CD8-positive, alpha-beta memory T cell (primary cell): ENCODE data around the gene UNC45A. TPM values are rescaled to one million over a fixed set of nuclear protein-coding genes. Genes with fewer than 3 reads are reported as not detected.

Source experiments
- CTCF ChIA-PET: fragments of 350-600 bp; sonication (Branson Sonifier 250); formaldehyde crosslinking; loops from one replicate; lab custom pipeline; 2021; ENCODE audit warnings: antibody characterized with exemption; lab: Charles Lee
- POLR2A ChIA-PET: fragments of 350-600 bp; sonication (Branson Sonifier 250); formaldehyde crosslinking; loops from one replicate; lab custom pipeline; 2021; ENCODE audit warnings: antibody characterized with exemption; lab: Charles Lee
- DNase-seq, 5 donors: peaks; one replicate each; pipeline versions ENCODE4 v3.0.0 to v3.0.0-alpha.2; 2020 to 2022; ENCODE audit warnings: mixed read lengths in 1 of 5
- H3K27ac ChIP-seq: one replicate; pipeline ENCODE4 v1.7.0; 2013; ENCODE audit warnings: low read depth, mild to moderate bottlenecking, low read length, moderate library complexity
- H3K27me3 ChIP-seq: 2 replicates; pipeline ENCODE4 v1.7.0; 2013; ENCODE audit warnings: low read length, mild to moderate bottlenecking; ENCODE audit not compliant: insufficient read depth, poor library complexity, severe bottlenecking
- H3K36me3 ChIP-seq: 2 replicates; pipeline ENCODE4 v1.7.0; 2013; ENCODE audit warnings: mild to moderate bottlenecking, low read length, moderate library complexity; ENCODE audit not compliant: insufficient read depth
- H3K4me1 ChIP-seq: 2 replicates; pipeline ENCODE4 v1.7.0; 2013; ENCODE audit warnings: mild to moderate bottlenecking, low read length, moderate library complexity; ENCODE audit not compliant: insufficient read depth
- H3K4me3 ChIP-seq: 2 replicates; pipeline ENCODE4 v1.7.0; 2013; ENCODE audit warnings: mild to moderate bottlenecking, low read length
- H3K9me3 ChIP-seq: 2 replicates; pipeline ENCODE4 v1.7.0; 2013; ENCODE audit warnings: mild to moderate bottlenecking, low read length
- H3K27ac Mint-ChIP-seq, 8 donors: one replicate each; pipeline ENCODE4 v1.8.0; 2020 to 2021; ENCODE audit warnings: mixed read lengths in 8 of 8, mild to moderate bottlenecking in 6 of 8, inconsistent platforms in 3 of 8, moderate library complexity in 3 of 8
- H3K27me3 Mint-ChIP-seq, 2 donors: one replicate each; pipeline ENCODE4 v1.8.0; 2020 to 2021; ENCODE audit warnings: mixed read lengths in 2 of 2, mild to moderate bottlenecking in 1 of 2, moderate library complexity in 1 of 2
- H3K36me3 Mint-ChIP-seq, 3 donors: one replicate each; pipeline ENCODE4 v1.8.0; 2020 to 2021; ENCODE audit warnings: mixed read lengths in 3 of 3, inconsistent platforms in 1 of 3, mild to moderate bottlenecking in 1 of 3
- H3K4me1 Mint-ChIP-seq, 3 donors: one replicate each; pipeline ENCODE4 v1.8.0; 2020 to 2021; ENCODE audit warnings: mixed read lengths in 3 of 3, inconsistent platforms in 1 of 3, mild to moderate bottlenecking in 1 of 3
- H3K4me3 Mint-ChIP-seq, 7 donors: one replicate each; pipeline ENCODE4 v1.8.0; 2020 to 2021; ENCODE audit warnings: mixed read lengths in 7 of 7, mild to moderate bottlenecking in 6 of 7, moderate library complexity in 4 of 7, inconsistent platforms in 2 of 7
- H3K9me3 Mint-ChIP-seq, 5 donors: one replicate each; pipeline ENCODE4 v1.8.0; 2020 to 2022; ENCODE audit warnings: mixed read lengths in 5 of 5, mild to moderate bottlenecking in 3 of 5, moderate library complexity in 2 of 5, inconsistent platforms in 1 of 5
- polyA plus RNA-seq: library from polyadenylated mRNA; unstranded; fragments of 300-500 nt; fragmentation: Illumina TruSeq; gene quantifications from one replicate; pipeline ENCODE4 v1.2.3, GENCODE V29; 2021
- total RNA-seq, 2 experiments: library from RNA; stranded (reverse); gene quantifications; one replicate each; pipeline ENCODE4 v1.2.3, GENCODE V29; 2021

The UNC45A gene
- total and polyA plus RNA-seq, 3 experiments from 2014 or later, result 68.6 to 78.2 (median 74.6) TPM

DNA sequence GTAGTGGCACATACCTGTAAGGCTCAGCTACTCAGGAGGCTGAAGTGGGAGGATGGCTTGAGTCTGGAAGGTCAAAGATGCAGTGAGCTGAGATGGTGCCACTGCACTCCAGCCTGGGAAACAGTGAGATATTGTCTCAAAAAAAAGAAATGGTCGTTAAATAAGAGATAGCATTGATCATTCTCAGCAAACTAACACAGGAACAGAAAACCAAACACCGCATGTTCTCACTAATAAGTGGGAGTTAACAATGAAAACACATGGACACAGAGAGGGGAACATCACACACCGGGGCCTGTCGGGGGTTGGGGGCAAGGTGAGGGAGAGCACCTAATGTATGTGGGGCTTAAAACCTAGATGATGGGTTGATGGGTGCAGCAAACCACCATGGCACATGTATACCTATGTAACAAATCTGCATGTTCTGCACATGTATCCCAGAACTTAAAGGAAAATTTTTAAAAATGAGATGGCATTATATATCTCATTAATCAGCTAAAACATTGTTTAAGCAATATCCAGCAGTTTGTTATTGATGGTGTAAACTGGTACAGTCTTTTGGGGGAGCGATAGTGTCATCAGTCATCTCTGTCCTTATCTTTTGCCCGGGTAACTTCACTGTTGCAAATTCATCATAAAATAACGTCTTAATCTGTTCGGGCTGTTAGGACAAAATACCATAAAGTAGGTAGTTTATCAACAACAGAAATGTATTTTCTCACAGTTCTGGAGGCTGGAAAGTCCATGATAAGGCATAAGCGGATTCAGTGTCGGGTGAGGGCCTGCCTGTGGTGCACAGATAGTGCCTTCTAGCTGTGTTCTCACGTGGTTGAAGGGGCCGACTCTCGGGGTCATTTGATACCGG lies 33.7 kb upstream of the UNC45A start:
- no peaks in the 10 kb centered on the region for H3K9me3 ChIP-seq
- H3K27me3 Mint-ChIP-seq, result no peaks in the 10 kb centered on the region
- DNase-seq, result no peak
- peaks cover 13% of the 10 kb centered on the region for H3K36me3 ChIP-seq
- H3K4me1 ChIP-seq, result peaks cover 20% of the 10 kb centered on the region
- peaks cover 21 to 37% (median 21%) of the 10 kb centered on the region in 3 donors for H3K4me1 Mint-ChIP-seq
- H3K9me3 Mint-ChIP-seq, result no peaks in the 10 kb centered on the region
- H3K36me3 Mint-ChIP-seq, result peaks cover 4 to 26% (median 7%) of the 10 kb centered on the region in 3 donors
- peak overlapping the region; percentile 86 to 93 (median 91) for H3K4me3 Mint-ChIP-seq
- H3K27ac Mint-ChIP-seq, result peak overlapping the region; percentile 87 to 96 (median 92)
- no peaks in the 10 kb centered on the region for H3K27me3 ChIP-seq
- CTCF ChIA-PET, result interaction anchor here (0.7 to 14.4 kb wide), 7 partner anchors 10 to 132 kb away, joined by 3 to 251 read pairs (median 4); partner anchors contain the start of genes HDDC3 and UNC45A
- H3K4me3 ChIP-seq, result peak overlapping the region; percentile 87
- POLR2A ChIA-PET, result interaction anchor here (1.2 to 4.8 kb wide), 3 partner anchors 12 to 33 kb away, joined by 4 to 63 read pairs (median 25); partner anchors contain the start of genes HDDC3 and UNC45A
- H3K27ac ChIP-seq, result peak overlapping the region; percentile 84

DNA sequence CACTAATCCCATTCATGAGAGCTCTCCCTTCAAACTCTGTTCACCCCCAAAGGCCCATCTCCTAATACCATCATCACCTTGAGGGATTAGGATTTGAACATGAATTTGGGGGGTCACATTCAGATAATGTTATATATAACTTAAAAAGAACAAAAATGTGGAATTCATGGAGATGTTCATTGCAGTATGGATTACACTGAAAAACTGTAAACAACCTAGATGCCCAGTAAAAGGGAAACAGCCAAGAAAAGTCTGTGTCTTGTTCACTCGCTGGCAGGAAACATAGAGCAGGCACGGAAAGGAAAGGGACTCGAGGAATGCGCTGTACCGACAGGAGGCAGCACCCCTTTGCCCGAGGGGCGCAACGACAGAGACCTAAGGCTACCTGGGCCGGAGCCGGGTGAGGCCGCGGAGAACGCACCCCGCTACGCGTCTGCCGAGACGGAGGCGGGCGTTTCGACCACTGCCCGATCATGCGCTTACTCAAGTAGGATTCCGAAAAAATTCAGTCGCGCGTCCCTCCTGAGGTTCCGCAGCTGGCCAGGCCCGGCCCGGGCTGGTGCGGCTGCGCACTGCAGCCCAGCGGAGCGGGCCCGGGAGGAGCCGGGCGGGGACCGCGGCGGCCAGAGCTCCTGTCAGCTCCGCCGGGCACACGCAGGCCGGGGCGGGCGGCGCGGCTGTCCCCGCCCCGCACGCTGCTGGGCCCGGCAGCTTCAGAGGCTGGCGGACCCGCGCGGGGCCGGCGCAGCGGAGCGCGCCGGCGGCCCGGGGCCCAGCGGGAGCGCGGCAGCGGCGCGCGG lies 32.8 kb upstream of the UNC45A start:
- Histone ChIP-seq H3K4me1 (peaks cover 20% of the 10 kb centered on the region), H3K4me3 (peak overlapping the region; percentile 87), H3K9me3 (no peaks in the 10 kb centered on the region), H3K27ac (peak overlapping the region; percentile 84), H3K36me3 (peaks cover 21% of the 10 kb centered on the region), H3K27me3 (no peaks in the 10 kb centered on the region)
- Mint-ChIP-seq H3K9me3 (no peaks in the 10 kb centered on the region), H3K27me3 (no peaks in the 10 kb centered on the region), H3K4me1 (peaks cover 21 to 37% (median 21%) of the 10 kb centered on the region in 3 donors), H3K4me3 (peak overlapping the region; percentile 86 to 93 (median 91)), H3K36me3 (peaks cover 4 to 34% (median 7%) of the 10 kb centered on the region in 3 donors), H3K27ac (peak overlapping the region; percentile 87 to 96 (median 92))
- peak; percentile 59 to 81 (median 74) for DNase-seq
- CTCF ChIA-PET, result interaction anchor here (0.7 to 14.4 kb wide), 11 partner anchors 9 to 254 kb away, joined by 3 to 251 read pairs (median 4); partner anchors contain the start of genes HDDC3 and UNC45A
- POLR2A ChIA-PET, result interaction anchor here (1.1 to 4.8 kb wide), 7 partner anchors 13 to 1008 kb away, joined by 3 to 63 read pairs (median 6); partner anchors contain the start of genes AP3S2, HDDC3, RCCD1 and UNC45A

GRCh38 chr15:90902840-90903732 lies 32.0 kb upstream of the UNC45A start, which contains the start of gene MAN2A2:
MAN2A2 (plus strand) TSS chr15:90903302; CDS start chr15:90904208, 906 bp downstream.
- CTCF ChIA-PET, result interaction anchor here (0.6 to 14.4 kb wide), 12 partner anchors 10 to 669 kb away, joined by 3 to 251 read pairs (median 4); partner anchors contain the start of genes CIB1, GDPGP1, HDDC3 and UNC45A
- Histone ChIP-seq H3K36me3 (peaks cover 30% of the 10 kb centered on the region), H3K27me3 (no peaks in the 10 kb centered on the region), H3K9me3 (no peaks in the 10 kb centered on the region), H3K4me3 (peak within 1 kb of the TSS; percentile 87), H3K27ac (peak within 1 kb of the TSS; percentile 84), H3K4me1 (peaks cover 20% of the 10 kb centered on the region)
- H3K36me3 Mint-ChIP-seq, result peaks cover 7 to 43% (median 10%) of the 10 kb centered on the region in 3 donors
- peak within 1 kb of the TSS; percentile 87 to 96 (median 92) for H3K27ac Mint-ChIP-seq
- no peaks in the 10 kb centered on the region for H3K9me3 Mint-ChIP-seq
- peak within 1 kb of the TSS; percentile 86 to 94 (median 91) for H3K4me3 Mint-ChIP-seq
- POLR2A ChIA-PET, result interaction anchor here (0.5 to 4.8 kb wide), 10 partner anchors 14 to 1009 kb away, joined by 3 to 63 read pairs (median 4); partner anchors contain the start of genes AP3S2, CIB1, GDPGP1 and HDDC3
- no peaks in the 10 kb centered on the region for H3K27me3 Mint-ChIP-seq
- peak; percentile 51 to 78 (median 71) for DNase-seq
- H3K4me1 Mint-ChIP-seq, result peaks cover 21 to 37% (median 21%) of the 10 kb centered on the region in 3 donors

DNA sequence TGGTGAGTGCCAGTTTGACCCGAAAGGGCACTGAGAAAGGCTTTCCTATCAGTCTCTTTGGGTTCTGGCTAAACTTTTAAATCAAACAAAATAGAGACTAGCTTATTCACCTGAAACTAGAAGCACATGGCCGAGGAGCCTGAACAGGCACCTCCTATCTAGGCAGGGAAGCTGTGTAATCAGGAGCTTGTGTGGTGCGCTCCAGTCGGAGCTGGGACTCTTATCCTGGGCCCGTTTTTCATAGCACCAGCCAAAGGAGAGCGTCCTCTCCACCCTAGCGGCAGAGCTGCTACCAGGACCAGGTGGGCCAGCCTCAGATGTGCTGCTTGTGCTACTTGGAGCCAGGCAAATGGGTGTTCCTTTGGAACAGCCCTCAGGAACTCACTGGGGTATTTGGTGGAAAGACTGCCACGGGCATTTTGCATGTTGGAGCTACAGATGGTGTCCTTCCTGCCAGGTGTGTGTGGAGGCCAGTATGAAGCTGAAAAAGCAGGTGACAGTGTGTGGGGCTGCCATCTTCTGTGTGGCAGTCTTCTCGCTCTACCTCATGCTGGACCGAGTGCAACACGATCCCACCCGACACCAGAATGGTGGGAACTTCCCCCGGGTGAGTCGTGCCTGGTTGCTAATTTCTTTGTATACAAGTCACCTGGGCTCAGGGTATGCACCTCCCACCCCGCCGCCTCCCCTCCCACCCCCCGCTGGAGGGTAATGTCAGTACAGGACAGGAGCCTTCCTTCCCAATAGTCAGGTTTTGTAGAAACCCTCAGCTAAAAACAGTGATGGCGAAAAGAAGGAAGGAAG lies 31.1 kb upstream of the UNC45A start:
- DNase-seq, result no peak
- H3K27me3 ChIP-seq, result no peaks in the 10 kb centered on the region
- peak overlapping the region; percentile 72 for H3K4me3 ChIP-seq
- ChIA-PET POLR2A (interaction anchor here (0.5 to 4.8 kb wide), 8 partner anchors 22 to 670 kb away, joined by 3 to 63 read pairs (median 4); partner anchors contain the start of genes CIB1, GDPGP1, HDDC3 and RCCD1), CTCF (interaction anchor here (0.6 to 14.4 kb wide), 9 partner anchors 10 to 670 kb away, joined by 3 to 251 read pairs (median 4); partner anchors contain the start of genes CIB1, GDPGP1, HDDC3 and UNC45A)
- peak overlapping the region; percentile 79 for H3K27ac ChIP-seq
- H3K36me3 ChIP-seq, result peaks cover 31% of the 10 kb centered on the region
- peaks cover 7 to 48% (median 12%) of the 10 kb centered on the region in 3 donors for H3K36me3 Mint-ChIP-seq
- H3K27me3 Mint-ChIP-seq, result no peaks in the 10 kb centered on the region
- peaks cover 20% of the 10 kb centered on the region for H3K4me1 ChIP-seq
- H3K4me1 Mint-ChIP-seq, result peaks cover 21 to 37% (median 21%) of the 10 kb centered on the region in 3 donors
- H3K9me3 Mint-ChIP-seq, result no peaks in the 10 kb centered on the region
- H3K4me3 Mint-ChIP-seq, result peak overlapping the region; percentile 81 to 94 (median 82)
- no peaks in the 10 kb centered on the region for H3K9me3 ChIP-seq
- peak overlapping the region; percentile 46 to 96 (median 84) for H3K27ac Mint-ChIP-seq

- Histone ChIP-seq H3K4me3 (no peak overlapping the region), H3K27me3 (no peaks in the 10 kb centered on the region), H3K4me1 (peaks cover 20% of the 10 kb centered on the region), H3K36me3 (peaks cover 36% of the 10 kb centered on the region), H3K27ac (no peak overlapping the region), H3K9me3 (no peaks in the 10 kb centered on the region)
- H3K9me3 Mint-ChIP-seq, result no peaks in the 10 kb centered on the region
- no peak for DNase-seq
- POLR2A ChIA-PET, result interaction anchor here (4.8 kb wide), 1 partner anchor 26 kb away, joined by 63 read pairs; the partner anchor contains the start of gene HDDC3
- peak overlapping the region in 3 of 8 donors; percentile 36 to 54 (median 52) for H3K27ac Mint-ChIP-seq
- peak overlapping the region in 4 of 7 donors; percentile 32 to 86 (median 48) for H3K4me3 Mint-ChIP-seq
- CTCF ChIA-PET, result interaction anchor here (1.1 to 14.4 kb wide), 4 partner anchors 9 to 257 kb away, joined by 3 to 251 read pairs (median 6); partner anchors contain the start of genes HDDC3 and UNC45A
- peaks cover 21 to 37% (median 21%) of the 10 kb centered on the region in 3 donors for H3K4me1 Mint-ChIP-seq
- H3K36me3 Mint-ChIP-seq, result peaks cover 7 to 56% (median 12%) of the 10 kb centered on the region in 3 donors
- no peaks in the 10 kb centered on the region for H3K27me3 Mint-ChIP-seq
These were observed 30.3 kb upstream of the UNC45A start for GRCh38 chr15:90904746-90905145.
